Measurements from ENCODE around the gene UNC13A.

DNA sequence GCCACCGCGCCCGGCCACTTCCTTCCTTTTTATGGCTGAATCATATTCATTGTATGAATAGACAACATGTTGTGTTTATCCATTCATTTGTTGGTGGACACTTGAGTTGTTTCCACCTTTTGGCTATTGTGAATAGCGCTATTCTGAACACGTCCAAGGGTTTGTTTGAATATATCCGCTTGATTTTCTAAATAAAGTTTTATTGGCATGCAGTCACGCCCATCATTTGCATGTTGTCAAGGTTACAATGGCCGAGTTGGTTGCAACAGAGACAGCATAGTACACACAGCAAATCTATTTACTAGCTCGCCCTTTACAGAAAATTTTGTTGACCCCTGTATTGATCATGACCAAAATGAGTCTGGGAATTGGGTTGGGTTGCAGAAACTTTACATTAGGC, 89.2 kb downstream of the UNC13A start:
- no peak for TF ChIP-seq CTCF (IDR thresholded peaks at IDR 0.05)
- no peak for TF ChIP-seq POLR2A (IDR thresholded peaks at IDR 0.05)
